Ectodermal cell (in vitro differentiated cells): ENCODE results near the gene LINS1.

Experiments used
- H3K27ac ChIP-seq: 2 replicates; pipeline ENCODE4 v1.7.0; 2013; ENCODE audit warnings: mild to moderate bottlenecking, low read depth, low read length; ENCODE audit not compliant: insufficient read depth, poor library complexity, severe bottlenecking
- H3K27me3 ChIP-seq: 2 replicates; pipeline ENCODE4 v1.7.0; 2013; ENCODE audit warnings: mild to moderate bottlenecking, low read length; ENCODE audit not compliant: insufficient read depth, control insufficient read depth, poor library complexity, severe bottlenecking
- H3K36me3 ChIP-seq: one replicate; pipeline ENCODE4 v1.7.0; 2013; ENCODE audit warnings: low read length; ENCODE audit not compliant: control insufficient read depth, insufficient read depth
- H3K4me1 ChIP-seq: one replicate; pipeline ENCODE4 v1.7.0; 2013; ENCODE audit warnings: low read length; ENCODE audit not compliant: control insufficient read depth, insufficient read depth
- H3K4me3 ChIP-seq: 2 replicates; pipeline ENCODE4 v1.7.0; 2013; ENCODE audit warnings: low read depth, low read length, control low read depth; ENCODE audit not compliant: insufficient read depth
- H3K9me3 ChIP-seq: 2 replicates; pipeline ENCODE4 v1.7.0; 2013; ENCODE audit warnings: mild to moderate bottlenecking, low read length, moderate library complexity; ENCODE audit not compliant: control insufficient read depth
- WGBS, 2 experiments: methylation state at CpG; one replicate each; pipeline ENCODE4 v1.1.7; 2013; ENCODE audit warnings: missing lambda C conversion rate in 2 of 2; 5-methylcytosine and 5-hydroxymethylcytosine counted together

LINS1 gene

DNA sequence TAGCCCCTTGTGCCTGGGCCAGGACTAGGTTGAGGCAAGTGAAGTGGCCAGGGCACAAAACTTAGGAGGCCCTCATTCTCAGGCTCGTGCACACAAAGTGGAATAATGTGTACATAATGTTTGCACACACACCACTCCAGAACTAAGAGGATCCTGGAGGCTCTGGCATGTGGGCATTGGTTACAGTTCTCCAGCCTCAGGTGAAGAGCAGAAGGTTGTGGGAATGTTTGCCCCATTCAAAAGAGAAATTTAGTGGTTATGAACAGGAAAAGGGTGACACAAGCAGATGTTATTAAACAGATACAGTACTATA lies 31.7 kb upstream of the LINS1 start:
- H3K9me3 ChIP-seq = no peaks in the 10 kb centered on the region
- WGBS, 2 experiments = no CpG with 5 or more reads among the region's 1 CpG

DNA sequence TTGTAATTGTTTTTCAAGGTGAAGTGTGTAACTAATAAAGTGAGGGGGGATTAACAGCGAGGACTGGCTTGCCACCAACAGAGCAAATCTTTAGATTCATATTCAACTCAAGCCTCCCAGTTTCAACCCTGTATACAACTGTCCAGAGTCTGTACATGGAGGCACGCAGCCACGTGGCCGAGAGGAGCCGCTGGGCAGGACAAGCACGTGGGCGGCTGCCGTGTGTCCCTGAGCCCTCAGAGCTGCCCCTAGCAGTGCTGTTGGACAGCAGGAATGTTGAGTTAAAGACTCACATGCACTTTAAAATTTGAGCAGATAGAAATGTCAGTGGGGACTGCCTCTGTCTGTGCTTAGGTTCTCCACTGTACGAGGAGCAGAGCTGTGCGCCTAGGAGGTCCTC lies 29.8 kb upstream of the LINS1 start:
- Histone ChIP-seq H3K9me3 (no peaks in the 10 kb centered on the region), H3K27ac (no peak overlapping the region), H3K4me1 (no peaks in the 10 kb centered on the region), H3K36me3 (peaks cover 16% of the 10 kb centered on the region), H3K27me3 (no peaks in the 10 kb centered on the region), H3K4me3 (no peak overlapping the region)
- WGBS, 2 experiments = 90% methylated on average over 10 of the region's 10 CpGs

More for the DNA sequence above, 31.7 kb upstream of the LINS1 start:
- Histone ChIP-seq H3K27me3 (no peaks in the 10 kb centered on the region), H3K36me3 (peaks cover 16% of the 10 kb centered on the region), H3K4me1 (no peaks in the 10 kb centered on the region), H3K4me3 (no peak overlapping the region), H3K27ac (no peak overlapping the region)

DNA sequence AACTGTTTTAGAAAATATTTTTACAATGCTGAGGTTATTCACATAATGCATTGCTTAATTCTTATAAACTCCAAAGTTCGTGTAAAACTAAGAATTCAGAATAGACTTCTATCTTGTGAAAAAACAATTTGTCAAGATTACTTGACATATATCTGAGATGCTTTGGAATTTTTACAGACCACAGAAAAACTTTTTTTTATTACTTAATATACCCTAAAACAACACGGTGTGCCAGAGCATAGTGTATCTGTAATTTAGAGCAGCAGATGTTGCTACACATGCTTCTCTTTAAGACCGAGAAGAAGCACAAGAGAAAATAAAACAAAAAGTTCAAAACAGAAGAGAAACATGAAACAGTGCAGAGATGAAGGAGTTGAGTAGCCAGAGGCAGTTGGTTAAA lies 26.8 kb upstream of the LINS1 start:
- peaks cover 16% of the 10 kb centered on the region for H3K36me3 ChIP-seq
- no peak overlapping the region for H3K27ac ChIP-seq
- H3K9me3 ChIP-seq = no peaks in the 10 kb centered on the region
- 88 to 94% methylated on average over 2 to 3 of the region's 3 CpGs for WGBS, 2 experiments
- H3K4me3 ChIP-seq = no peak overlapping the region
- no peaks in the 10 kb centered on the region for H3K27me3 ChIP-seq
- no peaks in the 10 kb centered on the region for H3K4me1 ChIP-seq

GRCh38 chr15:100627789-100628395 lies 25.9 kb upstream of the LINS1 start:
- Histone ChIP-seq H3K4me1 (no peaks in the 10 kb centered on the region), H3K4me3 (no peak overlapping the region), H3K27ac (no peak overlapping the region), H3K9me3 (no peaks in the 10 kb centered on the region), H3K36me3 (peaks cover 16% of the 10 kb centered on the region), H3K27me3 (no peaks in the 10 kb centered on the region)
- 51 to 56% methylated on average over 6 of the region's 6 CpGs for WGBS, 2 experiments

DNA sequence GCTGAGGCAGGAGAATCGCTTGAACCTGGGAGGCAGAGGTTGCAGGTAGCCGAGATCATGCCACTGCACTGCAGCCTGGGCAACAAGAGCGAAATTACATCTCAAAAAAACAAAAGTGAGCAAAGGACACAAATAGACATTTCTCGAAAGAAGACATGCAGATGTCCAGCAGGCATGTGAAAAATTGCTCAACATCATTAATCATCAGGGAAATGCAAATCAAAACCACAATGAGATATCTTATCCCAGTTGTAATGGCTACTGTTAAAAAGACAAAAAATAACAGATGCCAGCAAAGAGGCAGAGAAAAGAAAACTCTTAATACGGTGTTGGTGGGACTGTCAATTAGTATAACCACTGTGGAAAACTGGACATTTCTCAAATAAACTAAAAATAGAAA lies 21.3 kb upstream of the LINS1 start:
- no peak overlapping the region for H3K27ac ChIP-seq
- H3K4me3 ChIP-seq = no peak overlapping the region
- no peaks in the 10 kb centered on the region for H3K27me3 ChIP-seq
- H3K4me1 ChIP-seq = no peaks in the 10 kb centered on the region
- no peaks in the 10 kb centered on the region for H3K9me3 ChIP-seq
- 93 to 94% methylated on average over 5 of the region's 5 CpGs for WGBS, 2 experiments
- no peaks in the 10 kb centered on the region for H3K36me3 ChIP-seq

DNA sequence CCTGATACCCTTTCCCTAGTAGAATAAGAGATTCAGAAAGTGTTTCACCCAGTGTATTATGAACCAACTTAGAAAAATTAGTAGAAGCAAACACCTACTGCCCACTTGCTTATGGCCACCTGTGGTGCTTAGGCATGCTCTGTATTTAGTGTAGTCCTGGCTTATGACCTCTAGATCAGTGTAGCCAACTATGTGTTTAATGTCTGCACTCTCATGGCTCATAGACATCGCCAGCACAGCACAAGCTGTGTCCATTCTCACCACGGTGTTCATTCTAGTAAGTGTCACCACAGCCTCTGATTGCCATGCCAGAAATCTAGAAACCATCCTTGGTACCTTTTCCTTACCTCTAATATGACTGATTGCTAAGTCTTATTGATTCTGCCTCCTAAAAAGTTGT lies 14.7 kb upstream of the LINS1 start:
- WGBS, 2 experiments = 95 to 96% methylated on average over 2 of the region's 2 CpGs
- Histone ChIP-seq H3K4me1 (no peaks in the 10 kb centered on the region), H3K9me3 (no peaks in the 10 kb centered on the region), H3K27ac (no peak overlapping the region), H3K4me3 (no peak overlapping the region), H3K36me3 (peaks cover 7% of the 10 kb centered on the region), H3K27me3 (no peaks in the 10 kb centered on the region)

GRCh38 chr15:100615801-100616200 lies 13.8 kb upstream of the LINS1 start:
- H3K36me3 ChIP-seq = peaks cover 11% of the 10 kb centered on the region
- H3K4me1 ChIP-seq = no peaks in the 10 kb centered on the region
- H3K4me3 ChIP-seq = no peak overlapping the region
- WGBS, 2 experiments = 86 to 98% methylated on average over 3 to 4 of the region's 5 CpGs
- H3K27me3 ChIP-seq = no peaks in the 10 kb centered on the region
- H3K9me3 ChIP-seq = no peaks in the 10 kb centered on the region
- no peak overlapping the region for H3K27ac ChIP-seq

DNA sequence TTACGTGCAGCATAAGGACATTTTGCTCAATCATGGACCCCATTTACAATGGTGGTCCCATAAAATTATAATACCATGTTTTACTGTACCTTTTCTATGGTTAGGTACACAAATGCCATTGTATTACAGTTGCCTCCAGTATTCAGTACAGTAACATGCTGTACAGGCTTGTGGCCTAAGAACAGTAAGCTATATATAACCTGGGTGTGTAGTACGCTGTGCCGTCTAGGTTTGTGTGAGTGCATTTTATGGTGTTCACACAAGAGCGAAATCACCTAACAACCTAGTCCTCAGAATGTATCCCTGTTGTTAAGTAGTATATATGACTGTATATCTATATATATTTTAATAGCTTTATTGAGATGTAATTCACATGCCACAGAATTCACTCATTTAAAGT lies 12.9 kb upstream of the LINS1 start:
- Histone ChIP-seq H3K4me1 (no peaks in the 10 kb centered on the region), H3K27ac (no peak overlapping the region), H3K36me3 (peaks cover 15% of the 10 kb centered on the region), H3K9me3 (no peaks in the 10 kb centered on the region), H3K27me3 (no peaks in the 10 kb centered on the region), H3K4me3 (no peak overlapping the region)
- 98% methylated on average over 3 of the region's 4 CpGs; no CpG with 5 or more reads in 1 of the 2 experiments for WGBS, 2 experiments

DNA sequence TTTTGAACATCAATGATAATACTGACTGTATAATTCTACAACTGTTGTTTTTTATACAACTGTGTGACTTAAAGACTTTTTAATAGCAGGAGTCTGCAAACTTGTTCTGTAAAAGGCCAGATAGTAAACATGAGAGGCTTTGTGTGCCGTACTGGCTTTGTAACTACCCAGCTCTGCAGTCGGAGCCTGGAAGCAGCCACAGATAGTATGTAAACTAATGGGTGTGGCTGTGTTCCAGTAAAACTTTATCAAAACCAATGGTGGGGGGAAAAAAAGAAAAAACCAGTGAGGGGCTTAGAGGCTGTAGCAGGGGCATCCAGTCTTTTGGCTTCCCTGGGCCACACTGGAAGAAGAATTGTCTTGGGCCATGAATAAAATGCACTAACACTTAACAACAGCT lies 12.4 kb upstream of the LINS1 start:
- H3K9me3 ChIP-seq = no peaks in the 10 kb centered on the region
- peaks cover 15% of the 10 kb centered on the region for H3K36me3 ChIP-seq
- H3K4me3 ChIP-seq = no peak overlapping the region
- WGBS, 2 experiments = 92 to 94% methylated on average over 2 of the region's 2 CpGs
- H3K4me1 ChIP-seq = no peaks in the 10 kb centered on the region
- H3K27ac ChIP-seq = no peak overlapping the region
- no peaks in the 10 kb centered on the region for H3K27me3 ChIP-seq

DNA sequence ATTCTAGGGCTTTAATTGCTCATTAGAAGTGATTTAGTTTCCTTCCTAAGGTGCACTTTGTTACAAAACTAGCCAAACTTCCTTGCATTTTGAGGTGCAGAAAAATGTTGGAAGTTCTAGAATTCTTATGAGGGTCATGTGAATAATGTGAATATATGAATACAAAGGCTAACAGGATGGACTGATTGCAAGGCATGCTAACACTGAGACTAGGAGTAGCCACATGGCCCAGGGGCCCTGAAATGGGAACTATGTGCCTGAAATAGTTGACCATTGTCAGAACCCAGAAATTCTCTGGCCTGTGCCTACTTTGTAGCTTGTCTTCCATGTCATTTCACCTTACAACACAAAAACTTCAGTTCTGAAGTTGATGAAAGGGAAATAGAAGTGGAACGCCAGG lies 11.2 kb upstream of the LINS1 start:
- WGBS, 2 experiments = 85 to 93% methylated on average over 1 of the region's 1 CpG
- no peaks in the 10 kb centered on the region for H3K4me1 ChIP-seq
- H3K27me3 ChIP-seq = no peaks in the 10 kb centered on the region
- H3K9me3 ChIP-seq = no peaks in the 10 kb centered on the region
- peaks cover 15% of the 10 kb centered on the region for H3K36me3 ChIP-seq
- no peak overlapping the region for H3K4me3 ChIP-seq
- H3K27ac ChIP-seq = no peak overlapping the region

DNA sequence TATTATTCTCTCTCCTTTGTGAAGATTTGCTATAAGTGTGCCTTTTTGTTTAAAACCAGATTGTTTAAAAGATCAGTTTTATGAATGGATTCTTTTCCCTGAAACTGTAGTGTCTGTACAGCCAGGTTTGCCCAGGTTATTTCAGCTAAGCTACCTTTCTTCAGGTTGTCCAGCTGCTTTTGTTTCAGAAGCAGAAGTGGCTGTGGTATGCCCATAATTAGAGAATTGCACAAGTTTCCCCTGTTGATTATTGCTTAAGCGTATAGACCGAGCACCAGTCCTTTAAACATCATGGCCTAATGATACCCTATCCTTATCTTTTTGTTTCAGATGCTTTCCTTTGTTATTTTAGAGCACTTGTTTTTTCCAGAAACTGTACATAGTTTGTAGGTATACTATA lies 10.6 kb upstream of the LINS1 start:
- no peaks in the 10 kb centered on the region for H3K27me3 ChIP-seq
- peaks cover 15% of the 10 kb centered on the region for H3K36me3 ChIP-seq
- no peaks in the 10 kb centered on the region for H3K9me3 ChIP-seq
- no peaks in the 10 kb centered on the region for H3K4me1 ChIP-seq
- H3K4me3 ChIP-seq = no peak overlapping the region
- no peak overlapping the region for H3K27ac ChIP-seq
- 93 to 96% methylated on average over 2 of the region's 2 CpGs for WGBS, 2 experiments
